GM18873 (cell line): ENCODE results near the gene CCL27.
A peak's percentile ranks its signal among the peaks of the same experiment; 100 is the strongest.
"Not testable (repeated sequence)": the region's sequence is repeated elsewhere in the genome, so short reads cannot be mapped to it uniquely, and the experiment has no call there.

Experiments used
- ATAC-seq: cut with Tn5 transposase; IDR thresholded peaks from one replicate; pipeline ENCODE4 v1.9.1; 2021; ENCODE audit warnings: mild to moderate bottlenecking, moderate library complexity, moderate number of reproducible peaks; ENCODE audit not compliant: unreplicated experiment, low FRiP score

Gene CCL27

GRCh38 chr9:34651876-34652601 lies 10.4 kb downstream of the CCL27 start, which contains the start of gene IL11RA:
Gene IL11RA, plus strand, starts transcription at chr9:34652185. Its CDS starts 3,033 bp downstream, at chr9:34655218.
- no peak for ATAC-seq

- no peak for ATAC-seq
Observed at GRCh38 chr9:34651321-34651720, 11.1 kb downstream of the CCL27 start.

- ATAC-seq, result no peak
Observed at GRCh38 chr9:34650816-34651215, 11.6 kb downstream of the CCL27 start.

- no peak for ATAC-seq
Observed at GRCh38 chr9:34648673-34649072, 13.8 kb downstream of the CCL27 start.

GRCh38 chr9:34647651-34648050 lies 14.8 kb downstream of the CCL27 start:
- no peak for ATAC-seq

- no peak for ATAC-seq
Observed at GRCh38 chr9:34647084-34647403, 15.4 kb downstream of the CCL27 start.

- ATAC-seq, result peak; percentile 80
Observed at GRCh38 chr9:34646211-34647083, 16.0 kb downstream of the CCL27 start, which contains the start of gene GALT. Gene GALT, plus strand, starts transcription at chr9:34646675. Its CDS starts 30 bp downstream, at chr9:34646705.

- no peak for ATAC-seq
Observed at GRCh38 chr9:34644766-34645314, 17.6 kb downstream of the CCL27 start.

- no peak for ATAC-seq
Observed at GRCh38 chr9:34642679-34643078, 19.8 kb downstream of the CCL27 start.

- not testable (repeated sequence) for ATAC-seq
Observed at GRCh38 chr9:34639322-34639721, 23.1 kb downstream of the CCL27 start.

GRCh38 chr9:34638138-34638445 lies 24.4 kb downstream of the CCL27 start:
- ATAC-seq, result no peak

GRCh38 chr9:34637356-34638137 lies 24.9 kb downstream of the CCL27 start, which contains the start of gene SIGMAR1:
Gene SIGMAR1, minus strand, starts transcription at chr9:34637787. Its CDS starts 90 bp downstream, at chr9:34637697.
- ATAC-seq, result peak; percentile 67

GRCh38 chr9:34636791-34637355 lies 25.6 kb downstream of the CCL27 start:
- no peak for ATAC-seq

GRCh38 chr9:34635556-34635955 lies 26.9 kb downstream of the CCL27 start:
- ATAC-seq, result no peak

- ATAC-seq, result no peak
Observed at GRCh38 chr9:34634551-34635248, 27.8 kb downstream of the CCL27 start.

- ATAC-seq, result no peak
Observed at GRCh38 chr9:34633851-34634550, 28.5 kb downstream of the CCL27 start.

- no peak for ATAC-seq
Observed at GRCh38 chr9:34633166-34633565, 29.3 kb downstream of the CCL27 start.

- no peak for ATAC-seq
Observed at GRCh38 chr9:34630402-34631154, 31.9 kb downstream of the CCL27 start.
